Measurements from ENCODE around the gene RAMP2.

DNA sequence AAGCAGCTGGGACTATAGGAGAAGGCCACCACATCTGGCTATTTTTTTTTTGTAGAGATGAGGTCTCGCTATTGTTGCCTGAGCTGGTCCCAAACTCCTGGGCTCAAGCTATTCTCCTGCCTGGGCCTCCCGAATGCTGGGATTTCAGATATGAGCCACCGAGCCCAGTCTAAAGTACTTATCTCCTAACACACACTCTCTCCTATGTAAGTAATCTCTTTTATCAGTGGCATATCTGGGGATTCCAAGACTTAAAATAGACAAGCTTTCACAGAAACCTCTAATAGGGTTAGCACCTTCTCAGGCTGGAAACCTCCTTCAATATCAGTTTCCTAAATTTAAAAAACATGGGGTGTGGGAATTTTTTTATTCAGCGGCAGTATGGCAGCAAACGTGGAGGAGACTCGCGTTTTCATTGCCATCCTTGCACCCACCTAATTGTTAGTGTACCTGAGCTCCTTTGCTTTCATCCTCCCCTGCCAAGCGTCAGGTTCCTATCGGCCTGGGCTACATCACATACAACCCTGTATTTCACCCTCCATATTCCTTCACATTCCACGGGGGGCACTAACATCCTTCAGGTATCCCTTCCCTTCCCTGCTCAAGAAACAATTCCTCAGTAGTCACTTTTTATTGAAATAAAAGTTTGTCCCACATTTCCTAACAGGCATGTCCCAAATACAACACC lies 17.3 kb upstream of the RAMP2 start:
- TF ChIP-seq, protein P1, sequence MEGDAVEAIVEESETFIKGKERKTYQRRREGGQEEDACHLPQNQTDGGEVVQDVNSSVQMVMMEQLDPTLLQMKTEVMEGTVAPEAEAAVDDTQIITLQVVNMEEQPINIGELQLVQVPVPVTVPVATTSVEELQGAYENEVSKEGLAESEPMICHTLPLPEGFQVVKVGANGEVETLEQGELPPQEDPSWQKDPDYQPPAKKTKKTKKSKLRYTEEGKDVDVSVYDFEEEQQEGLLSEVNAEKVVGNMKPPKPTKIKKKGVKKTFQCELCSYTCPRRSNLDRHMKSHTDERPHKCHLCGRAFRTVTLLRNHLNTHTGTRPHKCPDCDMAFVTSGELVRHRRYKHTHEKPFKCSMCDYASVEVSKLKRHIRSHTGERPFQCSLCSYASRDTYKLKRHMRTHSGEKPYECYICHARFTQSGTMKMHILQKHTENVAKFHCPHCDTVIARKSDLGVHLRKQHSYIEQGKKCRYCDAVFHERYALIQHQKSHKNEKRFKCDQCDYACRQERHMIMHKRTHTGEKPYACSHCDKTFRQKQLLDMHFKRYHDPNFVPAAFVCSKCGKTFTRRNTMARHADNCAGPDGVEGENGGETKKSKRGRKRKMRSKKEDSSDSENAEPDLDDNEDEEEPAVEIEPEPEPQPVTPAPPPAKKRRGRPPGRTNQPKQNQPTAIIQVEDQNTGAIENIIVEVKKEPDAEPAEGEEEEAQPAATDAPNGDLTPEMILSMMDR (conservative IDR thresholded peaks at IDR 0.05; ENCODE audit: low read length), result peak; percentile 28; the same call in 1 of the 2 replicates
- no peak for TF ChIP-seq EZH2phosphoT487 (IDR thresholded peaks at IDR 0.05; ENCODE audit: borderline replicate concordance)

Data from Loucy (cell line).